Tibial nerve (tissue), 4 donors: ENCODE data around the gene AK3. TPM values are rescaled to one million over a fixed set of nuclear protein-coding genes. Genes with fewer than 3 reads are reported as not detected.

Experiments used
- DNase-seq, 2 donors: peaks; one replicate each; pipeline ENCODE4 v3.0.0-alpha.2; 2019; ENCODE audit warnings: low spot score in 2 of 2
- H3K27ac ChIP-seq, 4 donors: fragments of 200-600 bp; sonication (generic) in 3 of 4; one replicate each; pipeline ENCODE4 v1.5.1; 2017 to 2019; ENCODE audit warnings: mild to moderate bottlenecking in 1 of 4
- H3K27me3 ChIP-seq, 2 donors: fragments of 200-600 bp; sonication (generic) in 1 of 2; one replicate each; pipeline versions ENCODE4 v1.5.1 to v1.6.0; 2017 to 2019
- H3K36me3 ChIP-seq, 3 donors: fragments of 200-600 bp; sonication (generic); one replicate each; pipeline ENCODE4 v1.5.1; 2018 to 2019
- H3K4me1 ChIP-seq, 4 donors: fragments of 200-600 bp; sonication (generic) in 3 of 4; one replicate each; pipeline ENCODE4 v1.5.1; 2017 to 2019
- H3K4me3 ChIP-seq, 4 donors: fragments of 200-600 bp; sonication (generic) in 3 of 4; one replicate each; pipeline ENCODE4 v1.5.1; 2017 to 2019; ENCODE audit warnings: mild to moderate bottlenecking in 1 of 4, moderate library complexity in 1 of 4
- H3K9me3 ChIP-seq, 4 donors: fragments of 200-600 bp; sonication (generic) in 3 of 4; one replicate each; pipeline ENCODE4 v1.5.1; 2017 to 2019
- EP300 ChIP-seq, 2 donors: sonication (generic); formaldehyde crosslinking; IDR thresholded peaks; one replicate each; pipeline ENCODE4 v1.6.1; 2017; ENCODE audit warnings: antibody characterized with exemption in 2 of 2, mild to moderate bottlenecking in 1 of 2
- POLR2A ChIP-seq, 2 donors: fragments of 450-650 bp; IDR thresholded peaks; one replicate each; pipeline ENCODE4 v1.6.1; 2017; ENCODE audit warnings: antibody characterized with exemption in 2 of 2, mild to moderate bottlenecking in 2 of 2, moderate library complexity in 2 of 2
- WGBS, 2 donors: methylation state at CpG; one replicate each; pipeline ENCODE4 v1.1.5; 2018; 5-methylcytosine and 5-hydroxymethylcytosine counted together
- total RNA-seq, 4 donors: library from RNA; depleted of rRNA; stranded (reverse); fragments of >200 nt; gene quantifications; one replicate each; pipeline ENCODE4 v1.1.0, GENCODE V29; 2016
- TF ChIP-seq, protein P1 (sequence below), 5 experiments: fragments of 200-600 bp in 3 of 5; fragments of 450-650 bp in 2 of 5; sonication (generic) in 3 of 5; IDR thresholded peaks; one replicate each; pipeline ENCODE4 v1.5.1; 2016 to 2019; ENCODE audit warnings: antibody characterized with exemption in 5 of 5, mild to moderate bottlenecking in 3 of 5, moderate library complexity in 2 of 5

AK3 gene
- total RNA-seq, 4 donors from 2014 or later = 70.2 to 97.5 (median 93.4) TPM

DNA sequence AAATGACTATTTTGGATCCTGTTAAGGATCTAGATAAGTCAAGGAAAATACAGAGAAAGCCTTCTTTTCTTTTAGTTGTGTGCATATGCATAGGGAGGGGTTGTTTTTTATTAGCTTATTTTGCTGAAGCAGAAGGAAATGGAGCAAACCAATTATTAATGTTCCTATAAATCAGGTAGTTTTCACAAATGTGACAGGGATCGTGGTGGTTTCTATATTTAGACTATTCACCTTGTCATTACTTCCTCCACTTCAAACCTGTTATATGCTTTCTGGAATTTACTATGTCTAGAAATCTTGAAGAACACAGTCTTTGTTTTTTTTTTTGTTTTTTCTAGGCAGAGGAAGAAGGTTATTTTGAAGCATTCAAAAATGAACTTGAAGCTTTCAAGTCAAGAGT is 39.5 kb downstream of the AK3 start:
- no peak overlapping the region for H3K4me3 ChIP-seq
- no peak for TF ChIP-seq POLR2A (IDR thresholded peaks at IDR 0.05)
- TF ChIP-seq, protein P1, sequence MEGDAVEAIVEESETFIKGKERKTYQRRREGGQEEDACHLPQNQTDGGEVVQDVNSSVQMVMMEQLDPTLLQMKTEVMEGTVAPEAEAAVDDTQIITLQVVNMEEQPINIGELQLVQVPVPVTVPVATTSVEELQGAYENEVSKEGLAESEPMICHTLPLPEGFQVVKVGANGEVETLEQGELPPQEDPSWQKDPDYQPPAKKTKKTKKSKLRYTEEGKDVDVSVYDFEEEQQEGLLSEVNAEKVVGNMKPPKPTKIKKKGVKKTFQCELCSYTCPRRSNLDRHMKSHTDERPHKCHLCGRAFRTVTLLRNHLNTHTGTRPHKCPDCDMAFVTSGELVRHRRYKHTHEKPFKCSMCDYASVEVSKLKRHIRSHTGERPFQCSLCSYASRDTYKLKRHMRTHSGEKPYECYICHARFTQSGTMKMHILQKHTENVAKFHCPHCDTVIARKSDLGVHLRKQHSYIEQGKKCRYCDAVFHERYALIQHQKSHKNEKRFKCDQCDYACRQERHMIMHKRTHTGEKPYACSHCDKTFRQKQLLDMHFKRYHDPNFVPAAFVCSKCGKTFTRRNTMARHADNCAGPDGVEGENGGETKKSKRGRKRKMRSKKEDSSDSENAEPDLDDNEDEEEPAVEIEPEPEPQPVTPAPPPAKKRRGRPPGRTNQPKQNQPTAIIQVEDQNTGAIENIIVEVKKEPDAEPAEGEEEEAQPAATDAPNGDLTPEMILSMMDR (IDR thresholded peaks at IDR 0.05) = no peak
- 73 to 79% methylated on average over 1 of the region's 1 CpG for WGBS, 2 donors
- H3K4me1 ChIP-seq = peaks cover 0 to 3% (median 0%) of the 10 kb centered on the region in 4 donors
- no peaks in the 10 kb centered on the region for H3K9me3 ChIP-seq
- no peaks in the 10 kb centered on the region for H3K27me3 ChIP-seq
- H3K27ac ChIP-seq = no peak overlapping the region
- H3K36me3 ChIP-seq = peaks cover 0 to 70% (median 10%) of the 10 kb centered on the region in 3 donors
- no peak for DNase-seq

DNA sequence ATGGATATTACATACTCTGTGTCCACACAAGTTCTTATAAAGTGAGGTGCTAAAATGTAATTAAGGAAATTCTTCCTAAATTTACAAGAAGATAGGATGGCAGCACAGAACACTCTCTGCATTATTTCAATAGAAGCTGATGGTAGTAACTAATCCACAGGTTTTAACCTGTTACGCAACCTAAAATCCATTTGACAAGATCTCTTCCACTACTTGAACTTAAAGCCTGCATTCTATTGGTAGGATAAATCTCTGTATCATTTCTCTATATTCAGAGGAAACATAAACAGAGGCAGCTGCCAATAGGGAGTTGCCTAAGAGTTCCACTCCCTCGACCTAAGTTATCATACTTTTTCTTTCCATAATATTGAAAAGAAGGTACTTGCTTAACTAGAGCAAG is 40.1 kb downstream of the AK3 start:
- TF ChIP-seq POLR2A (IDR thresholded peaks at IDR 0.05) (no peak), EP300 (IDR thresholded peaks at IDR 0.05) (no peak)
- TF ChIP-seq, protein P1 (IDR thresholded peaks at IDR 0.05) = no peak
- no peak for DNase-seq
- Histone ChIP-seq H3K4me1 (peaks cover 0 to 3% (median 0%) of the 10 kb centered on the region in 4 donors), H3K36me3 (peaks cover 0 to 66% (median 10%) of the 10 kb centered on the region in 3 donors), H3K9me3 (no peaks in the 10 kb centered on the region), H3K27me3 (no peaks in the 10 kb centered on the region), H3K27ac (no peak overlapping the region), H3K4me3 (no peak overlapping the region)
- WGBS, 2 donors = 81 to 86% methylated on average over 2 of the region's 2 CpGs

DNA sequence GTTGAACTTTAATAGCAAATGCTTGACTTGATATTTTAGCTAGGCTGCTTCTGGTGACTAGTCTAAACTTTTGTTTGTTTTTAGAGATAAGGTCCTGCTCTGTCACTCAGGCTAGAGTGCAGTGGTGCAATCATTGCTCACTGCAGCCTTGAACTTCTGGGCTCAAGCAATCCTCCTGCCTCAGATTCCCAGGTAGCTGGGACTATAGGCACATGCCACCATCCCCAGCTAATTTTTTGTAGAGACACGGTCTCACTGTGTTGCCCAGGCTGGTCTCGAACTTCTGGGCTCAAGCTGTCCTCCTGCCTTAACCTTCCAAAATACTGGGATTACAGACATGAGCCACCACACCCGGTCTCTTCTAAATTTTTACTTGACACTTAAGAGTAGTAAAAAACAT is 40.9 kb downstream of the AK3 start:
- Histone ChIP-seq H3K36me3 (peaks cover 0 to 68% (median 10%) of the 10 kb centered on the region in 3 donors), H3K9me3 (no peaks in the 10 kb centered on the region), H3K4me1 (peaks cover 0 to 3% (median 0%) of the 10 kb centered on the region in 4 donors), H3K4me3 (no peak overlapping the region), H3K27ac (no peak overlapping the region), H3K27me3 (no peaks in the 10 kb centered on the region)
- DNase-seq = no peak
- TF ChIP-seq POLR2A (IDR thresholded peaks at IDR 0.05) (no peak), EP300 (IDR thresholded peaks at IDR 0.05) (no peak)
- TF ChIP-seq, protein P1 (IDR thresholded peaks at IDR 0.05) = no peak
- WGBS, 2 donors = 89 to 98% methylated on average over 3 of the region's 3 CpGs

DNA sequence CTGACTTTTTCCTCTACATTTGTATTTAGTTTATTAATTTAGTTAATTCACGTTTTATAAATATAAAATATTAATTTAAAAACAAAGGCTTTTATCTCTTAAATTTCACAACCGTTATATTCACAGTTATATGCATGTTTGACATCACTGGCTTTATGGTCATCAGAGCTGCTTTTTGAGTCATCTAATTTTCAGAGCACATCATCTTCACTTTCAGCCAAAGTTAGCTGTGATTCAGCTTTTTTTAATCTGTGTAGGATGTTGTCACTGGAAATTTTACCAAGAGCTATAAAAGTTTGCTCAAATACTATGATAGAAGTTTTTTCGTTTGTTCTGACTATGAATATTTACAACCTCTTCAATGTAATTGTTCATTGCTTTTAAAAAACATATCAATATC is 49.2 kb downstream of the AK3 start:
- Histone ChIP-seq H3K27ac (no peak overlapping the region), H3K9me3 (no peaks in the 10 kb centered on the region), H3K4me3 (no peak overlapping the region), H3K4me1 (peaks cover 0 to 32% (median 0%) of the 10 kb centered on the region in 4 donors), H3K27me3 (no peaks in the 10 kb centered on the region), H3K36me3 (peaks cover 0 to 51% (median under 1%) of the 10 kb centered on the region in 3 donors)
- TF ChIP-seq, protein P1 (IDR thresholded peaks at IDR 0.05) = no peak
- TF ChIP-seq POLR2A (IDR thresholded peaks at IDR 0.05) (no peak), EP300 (IDR thresholded peaks at IDR 0.05) (no peak)
- no peak for DNase-seq
- 85 to 86% methylated on average over 3 of the region's 3 CpGs for WGBS, 2 donors

DNA sequence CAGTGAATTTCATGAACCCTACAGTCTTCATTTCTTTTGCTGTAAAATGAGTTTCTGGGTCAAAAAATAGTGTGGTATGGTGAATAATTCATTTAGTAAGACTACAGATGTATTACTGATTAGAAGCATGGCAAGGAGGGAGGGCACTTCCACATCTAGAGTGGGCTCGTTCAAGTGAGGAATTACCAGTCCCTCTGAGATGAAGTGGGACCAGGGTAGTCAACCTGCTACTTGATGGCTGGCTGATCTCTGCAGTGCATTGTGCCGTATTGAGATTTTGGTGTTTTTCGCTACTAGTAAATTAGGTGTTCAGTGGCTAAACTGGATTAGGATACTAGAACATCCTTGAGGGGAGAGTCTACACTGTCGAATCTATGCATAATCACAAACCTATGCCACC is 50.9 kb downstream of the AK3 start:
- Histone ChIP-seq H3K4me3 (no peak overlapping the region), H3K4me1 (peaks cover 0 to 44% (median 3%) of the 10 kb centered on the region in 4 donors), H3K27ac (no peak overlapping the region), H3K27me3 (no peaks in the 10 kb centered on the region), H3K36me3 (peaks cover 0 to 56% (median 0%) of the 10 kb centered on the region in 3 donors), H3K9me3 (no peaks in the 10 kb centered on the region)
- TF ChIP-seq POLR2A (IDR thresholded peaks at IDR 0.05) = no peak
- TF ChIP-seq, protein P1 (IDR thresholded peaks at IDR 0.05) = no peak
- no peak for TF ChIP-seq EP300 (IDR thresholded peaks at IDR 0.05)
- 88 to 93% methylated on average over 4 of the region's 4 CpGs for WGBS, 2 donors
- DNase-seq = no peak
